Parathyroid adenoma (tissue), 2 donors: ENCODE measurements around the gene ACE.

Experiments used
- H2AFZ ChIP-seq: fragments of 300-600 bp; sonication (generic); one replicate; pipeline ENCODE4 v1.7.0; 2017; ENCODE audit warnings: antibody characterized with exemption, mild to moderate bottlenecking
- H3K27ac ChIP-seq: fragments of 300-600 bp; sonication (generic); one replicate; pipeline ENCODE4 v1.7.0; 2017
- H3K27me3 ChIP-seq: fragments of 300-600 bp; sonication (generic); one replicate; pipeline ENCODE4 v1.7.0; 2017; ENCODE audit warnings: low read length; ENCODE audit not compliant: control insufficient read depth, insufficient read depth
- H3K36me3 ChIP-seq: fragments of 300-600 bp; sonication (generic); one replicate; pipeline ENCODE4 v1.7.0; 2017; ENCODE audit warnings: low read length; ENCODE audit not compliant: control insufficient read depth, insufficient read depth
- H3K4me1 ChIP-seq: fragments of 300-600 bp; sonication (generic); one replicate; pipeline ENCODE4 v1.7.0; 2017; ENCODE audit warnings: control low read depth
- H3K4me2 ChIP-seq: fragments of 300-600 bp; sonication (generic); one replicate; pipeline ENCODE4 v1.7.0; 2017; ENCODE audit warnings: low read length
- H3K4me3 ChIP-seq: fragments of 300-600 bp; sonication (generic); one replicate; pipeline ENCODE4 v1.7.0; 2017; ENCODE audit warnings: low read depth, low read length
- H3K79me2 ChIP-seq: fragments of 300-600 bp; sonication (generic); one replicate; pipeline ENCODE4 v1.7.0; 2017; ENCODE audit warnings: control low read depth
- H3K9ac ChIP-seq: fragments of 300-600 bp; sonication (generic); one replicate; pipeline ENCODE4 v1.7.0; 2017; ENCODE audit warnings: mild to moderate bottlenecking
- H3K9me3 ChIP-seq: fragments of 300-600 bp; sonication (generic); one replicate; pipeline ENCODE4 v1.7.0; 2017; ENCODE audit warnings: low read length; ENCODE audit not compliant: control insufficient read depth
- TF ChIP-seq, protein P1 (sequence below): fragments of 300-600 bp; sonication (generic); IDR thresholded peaks from one replicate; pipeline ENCODE4 v1.7.0; 2017; ENCODE audit warnings: antibody characterized with exemption, mild to moderate bottlenecking
- donor health status: primary hyperparathyroidism.

ACE gene

GRCh38 chr17:63496663-63497400 lies 20.0 kb downstream of the ACE start:
- peaks cover 3% of the 10 kb centered on the region for H3K4me1 ChIP-seq
- H2AFZ ChIP-seq, result no peak overlapping the region
- H3K36me3 ChIP-seq, result no peaks in the 10 kb centered on the region
- H3K9ac ChIP-seq, result no peak overlapping the region
- no peaks in the 10 kb centered on the region for H3K9me3 ChIP-seq
- H3K27ac ChIP-seq, result no peak overlapping the region
- no peak overlapping the region for H3K4me2 ChIP-seq
- no peaks in the 10 kb centered on the region for H3K79me2 ChIP-seq
- TF ChIP-seq, protein P1, sequence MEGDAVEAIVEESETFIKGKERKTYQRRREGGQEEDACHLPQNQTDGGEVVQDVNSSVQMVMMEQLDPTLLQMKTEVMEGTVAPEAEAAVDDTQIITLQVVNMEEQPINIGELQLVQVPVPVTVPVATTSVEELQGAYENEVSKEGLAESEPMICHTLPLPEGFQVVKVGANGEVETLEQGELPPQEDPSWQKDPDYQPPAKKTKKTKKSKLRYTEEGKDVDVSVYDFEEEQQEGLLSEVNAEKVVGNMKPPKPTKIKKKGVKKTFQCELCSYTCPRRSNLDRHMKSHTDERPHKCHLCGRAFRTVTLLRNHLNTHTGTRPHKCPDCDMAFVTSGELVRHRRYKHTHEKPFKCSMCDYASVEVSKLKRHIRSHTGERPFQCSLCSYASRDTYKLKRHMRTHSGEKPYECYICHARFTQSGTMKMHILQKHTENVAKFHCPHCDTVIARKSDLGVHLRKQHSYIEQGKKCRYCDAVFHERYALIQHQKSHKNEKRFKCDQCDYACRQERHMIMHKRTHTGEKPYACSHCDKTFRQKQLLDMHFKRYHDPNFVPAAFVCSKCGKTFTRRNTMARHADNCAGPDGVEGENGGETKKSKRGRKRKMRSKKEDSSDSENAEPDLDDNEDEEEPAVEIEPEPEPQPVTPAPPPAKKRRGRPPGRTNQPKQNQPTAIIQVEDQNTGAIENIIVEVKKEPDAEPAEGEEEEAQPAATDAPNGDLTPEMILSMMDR, result no peak
- no peaks in the 10 kb centered on the region for H3K27me3 ChIP-seq
- no peak overlapping the region for H3K4me3 ChIP-seq

- peaks cover 3% of the 10 kb centered on the region for H3K4me1 ChIP-seq
- no peak overlapping the region for H3K4me3 ChIP-seq
- H3K9me3 ChIP-seq, result no peaks in the 10 kb centered on the region
- H2AFZ ChIP-seq, result no peak overlapping the region
- TF ChIP-seq, protein P1, result peak; percentile 44
- no peak overlapping the region for H3K4me2 ChIP-seq
- no peaks in the 10 kb centered on the region for H3K27me3 ChIP-seq
- H3K9ac ChIP-seq, result no peak overlapping the region
- no peaks in the 10 kb centered on the region for H3K36me3 ChIP-seq
- H3K27ac ChIP-seq, result peak overlapping the region; percentile 13
- H3K79me2 ChIP-seq, result no peaks in the 10 kb centered on the region
Measured at GRCh38 chr17:63497708-63498483, 21.0 kb downstream of the ACE start.

GRCh38 chr17:63498626-63499195 lies 21.9 kb downstream of the ACE start:
- Histone ChIP-seq H3K27me3 (no peaks in the 10 kb centered on the region), H3K9ac (no peak overlapping the region), H3K4me3 (no peak overlapping the region), H3K9me3 (no peaks in the 10 kb centered on the region), H3K79me2 (no peaks in the 10 kb centered on the region), H3K27ac (no peak overlapping the region), H3K4me1 (peaks cover 3% of the 10 kb centered on the region), H2AFZ (no peak overlapping the region), H3K4me2 (no peak overlapping the region), H3K36me3 (no peaks in the 10 kb centered on the region)
- TF ChIP-seq, protein P1, result no peak

GRCh38 chr17:63500543-63501390 lies 23.9 kb downstream of the ACE start:
- Histone ChIP-seq H3K9ac (no peak overlapping the region), H3K36me3 (no peaks in the 10 kb centered on the region), H3K9me3 (no peaks in the 10 kb centered on the region), H3K4me1 (peaks cover 3% of the 10 kb centered on the region), H2AFZ (no peak overlapping the region), H3K4me2 (no peak overlapping the region), H3K79me2 (no peaks in the 10 kb centered on the region), H3K4me3 (no peak overlapping the region), H3K27ac (no peak overlapping the region), H3K27me3 (no peaks in the 10 kb centered on the region)
- TF ChIP-seq, protein P1, result no peak
